DND-41 (cell line): ENCODE data around the gene PACRG.

Source experiments
- ATAC-seq: fragments of 200-7000 bp; cut with Tn5 transposase; 3 replicates; pipeline ENCODE4 v1.9.1; 2021; ENCODE audit warnings: low read depth; ENCODE audit not compliant: insufficient read depth
- DNase-seq: peaks from one replicate; pipeline ENCODE4 v3.0.0-alpha.2; 2020
- H2AFZ ChIP-seq: 2 replicates; pipeline ENCODE4 v1.6.0; 2012; ENCODE audit warnings: low read depth, low read length
- H3K27ac ChIP-seq: 2 replicates; pipeline ENCODE4 v1.5.1; 2012; ENCODE audit warnings: low read length, inconsistent platforms
- H3K27me3 ChIP-seq: fragments of 200-600 bp; sonication (generic); 2 replicates; pipeline ENCODE4 v1.6.0; 2012; ENCODE audit warnings: low read length, mild to moderate bottlenecking, inconsistent platforms; ENCODE audit not compliant: insufficient read depth, poor library complexity
- H3K36me3 ChIP-seq: 2 replicates; pipeline ENCODE4 v1.5.1; 2012; ENCODE audit warnings: low read length, inconsistent platforms; ENCODE audit not compliant: insufficient read depth
- H3K4me1 ChIP-seq: 2 replicates; pipeline ENCODE4 v1.5.1; 2012; ENCODE audit warnings: mild to moderate bottlenecking, low read length; ENCODE audit not compliant: insufficient read depth
- H3K4me2 ChIP-seq: 2 replicates; pipeline ENCODE4 v1.6.0; 2012; ENCODE audit warnings: mild to moderate bottlenecking, moderate library complexity, low read length, inconsistent platforms; ENCODE audit not compliant: insufficient read depth
- H3K4me3 ChIP-seq, 2 experiments: fragments of 200-600 bp in 1 of 2; shearing (Covaris generic) in 1 of 2; 2 replicates each; pipeline ENCODE4 v1.5.1; 2012 to 2016; ENCODE audit warnings: inconsistent platforms in 2 of 2, low read length in 2 of 2, mild to moderate bottlenecking in 2 of 2, low read depth in 1 of 2, moderate library complexity in 1 of 2
- H3K79me2 ChIP-seq: 2 replicates; pipeline ENCODE4 v1.6.0; 2012; ENCODE audit warnings: low read length, inconsistent platforms; ENCODE audit not compliant: insufficient read depth
- H3K9ac ChIP-seq: 2 replicates; pipeline ENCODE4 v1.6.0; 2012; ENCODE audit warnings: low read depth, mild to moderate bottlenecking, inconsistent platforms, low read length, moderate library complexity
- H3K9me3 ChIP-seq: 2 replicates; pipeline ENCODE4 v1.5.1; 2012; ENCODE audit warnings: low read length, moderate library complexity, mild to moderate bottlenecking, inconsistent platforms; ENCODE audit not compliant: insufficient read depth, severe bottlenecking
- H4K20me1 ChIP-seq: 2 replicates; pipeline ENCODE4 v1.6.0; 2012; ENCODE audit warnings: low read length; ENCODE audit not compliant: insufficient read depth
- EZH2 ChIP-seq: IDR thresholded peaks from 3 replicates; pipeline ENCODE4 v1.6.1; 2012; ENCODE audit warnings: borderline replicate concordance, low read depth, mild to moderate bottlenecking, moderate library complexity, low read length, inconsistent platforms; ENCODE audit not compliant: severe bottlenecking
- TF ChIP-seq, protein P1 (sequence below): IDR thresholded peaks from 2 replicates; pipeline ENCODE4 v1.5.1; 2012; ENCODE audit warnings: borderline replicate concordance, low read length, moderate library complexity, mild to moderate bottlenecking; ENCODE audit not compliant: poor library complexity, severe bottlenecking; ENCODE audit errors: extremely low read depth

Gene PACRG

DNA sequence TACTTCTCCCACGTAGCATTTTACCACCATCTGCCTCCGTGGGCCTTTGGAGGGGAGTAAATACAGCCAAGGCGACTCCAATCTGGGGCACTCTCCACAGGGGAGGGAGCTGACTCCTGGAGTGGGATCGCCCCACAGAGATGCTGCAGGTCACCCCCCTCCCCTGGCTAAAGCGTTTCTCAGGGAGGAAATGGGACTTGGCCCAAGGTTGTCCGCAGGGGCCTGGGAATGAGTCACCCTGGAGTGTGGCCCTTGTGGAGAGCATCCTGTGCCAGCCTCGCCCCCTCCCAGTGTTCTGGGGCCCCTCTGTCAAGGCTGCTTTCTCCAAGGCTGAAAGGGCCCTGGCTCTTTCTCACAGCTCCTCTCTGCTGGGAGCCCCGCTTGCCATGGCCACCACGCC is 602.2 kb downstream of the PACRG start:
- Histone ChIP-seq H3K79me2 (no peaks in the 10 kb centered on the region), H3K36me3 (no peaks in the 10 kb centered on the region), H2AFZ (no peak overlapping the region), H4K20me1 (no peaks in the 10 kb centered on the region), H3K4me2 (no peak overlapping the region), H3K4me1 (no peaks in the 10 kb centered on the region), H3K27me3 (no peaks in the 10 kb centered on the region), H3K9ac (no peak overlapping the region), H3K4me3 (no peak overlapping the region), H3K27ac (no peak overlapping the region), H3K9me3 (peaks cover 3% of the 10 kb centered on the region)
- TF ChIP-seq, protein P1, sequence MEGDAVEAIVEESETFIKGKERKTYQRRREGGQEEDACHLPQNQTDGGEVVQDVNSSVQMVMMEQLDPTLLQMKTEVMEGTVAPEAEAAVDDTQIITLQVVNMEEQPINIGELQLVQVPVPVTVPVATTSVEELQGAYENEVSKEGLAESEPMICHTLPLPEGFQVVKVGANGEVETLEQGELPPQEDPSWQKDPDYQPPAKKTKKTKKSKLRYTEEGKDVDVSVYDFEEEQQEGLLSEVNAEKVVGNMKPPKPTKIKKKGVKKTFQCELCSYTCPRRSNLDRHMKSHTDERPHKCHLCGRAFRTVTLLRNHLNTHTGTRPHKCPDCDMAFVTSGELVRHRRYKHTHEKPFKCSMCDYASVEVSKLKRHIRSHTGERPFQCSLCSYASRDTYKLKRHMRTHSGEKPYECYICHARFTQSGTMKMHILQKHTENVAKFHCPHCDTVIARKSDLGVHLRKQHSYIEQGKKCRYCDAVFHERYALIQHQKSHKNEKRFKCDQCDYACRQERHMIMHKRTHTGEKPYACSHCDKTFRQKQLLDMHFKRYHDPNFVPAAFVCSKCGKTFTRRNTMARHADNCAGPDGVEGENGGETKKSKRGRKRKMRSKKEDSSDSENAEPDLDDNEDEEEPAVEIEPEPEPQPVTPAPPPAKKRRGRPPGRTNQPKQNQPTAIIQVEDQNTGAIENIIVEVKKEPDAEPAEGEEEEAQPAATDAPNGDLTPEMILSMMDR: no peak
- no peak for TF ChIP-seq EZH2
- no peak for DNase-seq
- ATAC-seq: no peak

DNA sequence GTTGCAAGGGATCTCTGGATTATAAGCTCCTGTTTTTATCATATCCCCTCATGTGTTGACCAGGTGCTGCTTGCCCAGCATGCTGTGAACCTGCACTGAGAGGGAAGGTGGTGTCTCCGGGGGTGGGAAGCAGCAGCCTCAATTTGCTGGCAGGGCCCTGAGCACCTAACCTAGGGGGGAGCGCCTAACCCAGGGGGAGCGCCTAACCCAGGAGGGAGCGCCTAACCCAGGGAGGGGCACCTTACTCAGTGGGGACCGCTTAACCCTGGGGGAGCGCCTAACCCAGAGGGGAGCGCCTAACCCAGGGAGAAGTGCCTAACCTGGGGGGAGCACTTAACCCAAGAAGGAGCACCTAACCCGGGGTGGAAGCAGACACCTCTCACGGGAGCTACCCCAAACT is 603.5 kb downstream of the PACRG start:
- no peak overlapping the region for H3K4me2 ChIP-seq
- H3K4me1 ChIP-seq: no peaks in the 10 kb centered on the region
- DNase-seq (no peak), ATAC-seq (no peak)
- no peak overlapping the region for H3K9ac ChIP-seq
- H3K27ac ChIP-seq: no peak overlapping the region
- no peaks in the 10 kb centered on the region for H3K36me3 ChIP-seq
- no peaks in the 10 kb centered on the region for H3K79me2 ChIP-seq
- H3K27me3 ChIP-seq: no peaks in the 10 kb centered on the region
- H4K20me1 ChIP-seq: no peaks in the 10 kb centered on the region
- TF ChIP-seq EZH2: no peak
- TF ChIP-seq, protein P1: no peak
- H3K4me3 ChIP-seq: no peak overlapping the region
- H3K9me3 ChIP-seq: peaks cover 3% of the 10 kb centered on the region
- no peak overlapping the region for H2AFZ ChIP-seq

DNA sequence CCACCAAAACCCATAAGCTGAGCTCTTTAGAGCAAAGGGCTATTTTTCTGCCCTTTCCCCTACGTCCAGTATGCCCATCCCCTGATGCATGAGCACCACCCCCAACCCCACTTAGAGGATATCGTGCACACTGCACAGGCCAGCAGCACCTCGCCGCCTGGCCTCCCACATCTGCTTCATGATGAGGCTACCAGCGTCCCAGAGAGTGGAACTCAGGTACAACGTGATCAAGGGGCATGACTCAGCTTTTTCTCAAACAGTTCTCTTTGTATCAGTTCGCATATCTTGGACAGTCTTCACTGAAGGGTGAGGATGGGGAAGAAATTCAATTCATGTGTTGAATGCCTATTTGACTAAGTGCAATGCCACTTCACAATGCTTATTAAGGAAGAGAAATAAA is 604.8 kb downstream of the PACRG start:
- Histone ChIP-seq H3K36me3 (no peaks in the 10 kb centered on the region), H3K4me2 (no peak overlapping the region), H3K27ac (no peak overlapping the region), H3K4me3 (no peak overlapping the region), H3K9ac (no peak overlapping the region), H3K79me2 (no peaks in the 10 kb centered on the region), H3K27me3 (no peaks in the 10 kb centered on the region), H4K20me1 (no peaks in the 10 kb centered on the region), H3K4me1 (no peaks in the 10 kb centered on the region), H3K9me3 (peaks cover 3% of the 10 kb centered on the region), H2AFZ (no peak overlapping the region)
- no peak for DNase-seq
- ATAC-seq: no peak
- no peak for TF ChIP-seq EZH2
- TF ChIP-seq, protein P1: no peak

DNA sequence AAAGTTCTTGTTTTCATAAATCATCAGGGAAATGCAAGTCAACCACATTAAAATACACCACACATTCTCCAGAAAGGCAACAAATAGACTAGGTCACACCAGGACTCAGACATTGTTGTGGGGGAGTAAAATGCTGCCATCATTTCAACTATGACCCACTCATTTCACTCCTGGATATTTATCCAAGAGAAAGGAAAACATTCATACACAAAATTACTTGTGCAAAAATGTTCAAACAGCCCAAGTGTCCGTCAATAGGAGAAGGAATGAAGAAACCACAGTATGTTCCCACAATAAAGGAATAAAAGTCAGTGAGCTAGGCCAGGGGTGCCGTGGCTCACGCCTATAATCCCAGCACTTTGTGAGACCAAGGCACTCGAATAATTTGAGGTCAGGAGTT is 605.3 kb downstream of the PACRG start:
- Histone ChIP-seq H3K9me3 (peaks cover 3% of the 10 kb centered on the region), H2AFZ (no peak overlapping the region), H3K4me3 (no peak overlapping the region), H3K27ac (no peak overlapping the region), H3K4me1 (no peaks in the 10 kb centered on the region), H3K79me2 (no peaks in the 10 kb centered on the region), H4K20me1 (no peaks in the 10 kb centered on the region), H3K36me3 (no peaks in the 10 kb centered on the region), H3K27me3 (no peaks in the 10 kb centered on the region), H3K9ac (no peak overlapping the region), H3K4me2 (no peak overlapping the region)
- DNase-seq (no peak), ATAC-seq (no peak)
- TF ChIP-seq, protein P1: no peak
- no peak for TF ChIP-seq EZH2
